ENCODE results near the gene ACAP3.
"Not testable (repeated sequence)": the region's sequence is repeated elsewhere in the genome, so short reads cannot be mapped to it uniquely, and the experiment has no call there.

Gene ACAP3

GRCh38 chr1:1260843-1261560, 46.7 kb downstream of the ACAP3 start:
- DNase-seq, result no peak

DNA sequence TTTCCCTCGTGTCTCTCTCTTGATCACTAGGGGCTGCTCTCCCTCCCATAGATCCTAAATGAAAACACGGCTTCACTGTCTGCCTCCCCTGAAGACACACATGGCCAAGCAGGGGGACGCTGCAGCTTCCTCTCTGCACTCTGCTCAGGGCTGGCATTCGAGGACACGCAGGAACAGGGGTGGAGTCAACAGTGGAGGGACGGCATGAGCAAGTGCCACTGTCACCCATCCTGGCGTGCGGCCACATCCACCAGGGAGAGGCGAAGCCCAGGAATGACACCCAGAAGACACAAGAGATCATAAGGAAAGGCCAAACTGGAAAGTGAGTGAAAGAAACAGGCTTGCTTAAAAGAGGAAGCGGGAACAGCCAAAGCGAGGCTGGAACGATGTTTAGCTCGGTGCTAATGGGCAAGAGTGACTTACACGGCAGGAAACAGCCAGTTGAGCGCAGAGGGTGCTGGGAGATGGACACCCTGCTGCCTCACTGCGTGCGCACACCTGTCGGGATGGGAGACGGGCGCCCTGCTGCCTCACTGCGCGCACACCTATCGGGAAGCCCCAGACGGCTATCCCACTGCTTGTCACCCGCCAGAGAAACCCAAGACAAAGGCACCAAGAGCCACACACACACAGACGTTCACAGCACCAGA, 47.7 kb downstream of the ACAP3 start:
- no peak for DNase-seq

- no peak for DNase-seq
Measured at GRCh38 chr1:1259540-1259939, 48.2 kb downstream of the ACAP3 start.

DNA sequence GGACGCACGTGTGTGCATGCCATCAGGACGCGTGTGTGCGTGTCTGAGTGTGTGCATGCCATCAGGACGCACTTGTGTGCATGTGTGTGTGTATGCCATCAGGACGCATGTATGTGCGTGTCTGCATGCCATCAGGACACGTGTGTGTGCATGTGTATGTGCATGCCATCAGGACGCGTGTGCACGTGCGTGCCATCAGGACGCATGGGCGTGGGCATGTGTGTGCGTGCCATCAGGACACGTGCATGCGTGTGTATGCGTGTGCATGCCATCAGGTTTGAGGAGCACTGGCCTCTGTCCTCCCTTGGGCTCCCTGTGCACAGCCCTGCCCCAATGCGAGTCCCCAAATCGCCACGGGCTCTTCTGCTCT, 48.6 kb downstream of the ACAP3 start:
- no peak for DNase-seq

DNA sequence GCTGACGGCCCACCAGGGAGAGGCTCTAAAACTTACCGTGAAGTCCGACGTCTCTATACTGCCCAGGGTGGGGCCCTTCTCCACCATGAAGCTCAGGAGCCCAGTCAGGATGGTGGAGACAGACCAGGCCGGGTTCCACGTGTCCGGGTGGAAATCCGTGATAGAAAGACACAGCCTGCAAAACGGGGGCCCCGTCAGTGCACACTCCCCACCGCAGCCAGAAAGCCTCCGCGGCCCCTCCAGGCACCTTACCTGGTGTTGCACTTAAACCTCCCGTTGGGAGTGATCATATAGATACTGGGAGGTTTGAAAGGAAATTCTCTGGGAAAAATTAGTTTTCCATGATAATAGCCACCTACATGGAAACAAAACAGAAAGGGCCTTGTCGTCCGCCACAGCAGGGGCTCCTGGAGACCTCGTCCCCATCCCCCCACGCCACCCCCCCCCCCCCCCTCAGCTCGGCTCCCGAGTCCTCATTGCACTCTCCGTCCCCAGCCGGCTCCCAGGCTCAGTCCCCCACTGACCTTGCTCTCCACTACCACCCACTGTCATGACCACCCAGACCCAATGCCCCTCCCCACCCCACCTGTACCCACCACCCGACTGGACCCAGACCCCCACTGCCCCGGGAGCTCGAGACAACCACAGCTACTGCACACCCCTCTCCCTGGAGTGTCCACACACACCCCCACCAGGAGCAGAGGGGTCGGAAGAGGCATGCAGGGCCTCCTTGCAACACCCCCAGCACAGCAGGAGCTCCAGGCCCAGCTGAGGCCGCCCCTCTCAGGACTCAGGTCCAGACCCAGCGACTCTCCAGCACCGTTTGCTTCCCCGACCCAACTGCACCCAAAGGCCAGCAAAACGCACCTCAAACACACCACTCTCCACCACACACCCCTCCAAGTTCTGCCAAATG, 50.5 kb downstream of the ACAP3 start:
- DNase-seq, result no peak

DNA sequence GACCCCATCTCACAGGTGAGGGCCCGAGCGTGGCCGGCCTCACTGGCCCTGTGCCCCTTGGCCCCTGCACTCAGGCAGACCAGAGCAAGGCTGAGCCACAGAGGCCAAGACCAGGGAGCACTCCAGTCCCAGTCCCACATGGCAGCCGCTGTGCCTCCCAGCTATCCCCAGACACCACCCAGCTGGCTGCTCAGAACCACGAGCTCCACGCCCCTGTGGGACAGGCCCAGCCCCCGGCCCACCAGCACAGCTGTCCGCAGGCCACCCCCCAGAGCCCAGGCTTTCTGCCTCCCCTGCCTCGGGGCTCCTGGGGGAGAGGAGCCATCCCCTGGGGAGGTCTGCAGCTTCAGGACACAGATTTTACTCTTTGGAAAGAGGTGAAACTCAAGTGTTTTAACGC, 52.1 kb downstream of the ACAP3 start:
- no peak for DNase-seq

DNA sequence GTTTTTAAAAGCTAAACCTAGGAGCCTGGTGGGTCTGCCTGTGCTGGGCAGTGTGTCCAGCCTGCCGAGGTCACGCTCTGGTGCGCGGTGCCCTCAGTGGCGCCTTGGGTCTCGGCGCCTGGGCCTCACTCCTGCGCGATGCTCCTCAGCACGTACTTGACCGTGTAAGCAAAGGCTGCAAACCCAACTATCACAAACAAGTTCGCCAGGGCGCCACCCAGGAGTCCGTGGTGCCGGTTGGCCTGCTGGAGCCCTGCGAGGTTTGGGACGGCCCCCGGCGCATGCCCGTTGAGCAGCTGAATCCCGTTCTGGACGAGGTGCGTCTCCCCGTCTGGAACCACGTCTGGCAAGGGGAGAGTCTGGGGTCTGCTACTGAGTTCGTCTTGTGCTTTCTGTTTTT, 52.7 kb downstream of the ACAP3 start:
- no peak for DNase-seq

DNA sequence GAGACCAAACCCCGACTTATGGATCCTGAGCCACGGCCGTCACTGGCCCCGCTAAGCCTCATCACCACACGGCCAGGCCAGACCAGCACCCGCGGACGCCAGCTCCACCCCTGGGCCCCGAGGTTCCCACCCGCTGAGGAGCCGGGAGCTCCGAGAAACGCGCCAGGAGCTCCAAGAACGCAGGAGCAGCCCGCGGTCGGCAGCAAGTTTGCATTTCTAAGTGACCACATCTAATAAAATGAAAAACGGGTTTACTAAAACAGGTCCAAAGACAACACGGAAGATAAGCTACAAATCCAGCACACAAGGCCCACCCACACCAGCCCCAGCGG, 53.1 kb downstream of the ACAP3 start:
- no peak for DNase-seq

GRCh38 chr1:1253972-1254666, 53.6 kb downstream of the ACAP3 start:
- DNase-seq, result no peak

GRCh38 chr1:1253314-1253713, 54.4 kb downstream of the ACAP3 start:
- DNase-seq, result no peak

GRCh38 chr1:1250786-1251284, 56.9 kb downstream of the ACAP3 start:
- DNase-seq, result peak; percentile 62

DNA sequence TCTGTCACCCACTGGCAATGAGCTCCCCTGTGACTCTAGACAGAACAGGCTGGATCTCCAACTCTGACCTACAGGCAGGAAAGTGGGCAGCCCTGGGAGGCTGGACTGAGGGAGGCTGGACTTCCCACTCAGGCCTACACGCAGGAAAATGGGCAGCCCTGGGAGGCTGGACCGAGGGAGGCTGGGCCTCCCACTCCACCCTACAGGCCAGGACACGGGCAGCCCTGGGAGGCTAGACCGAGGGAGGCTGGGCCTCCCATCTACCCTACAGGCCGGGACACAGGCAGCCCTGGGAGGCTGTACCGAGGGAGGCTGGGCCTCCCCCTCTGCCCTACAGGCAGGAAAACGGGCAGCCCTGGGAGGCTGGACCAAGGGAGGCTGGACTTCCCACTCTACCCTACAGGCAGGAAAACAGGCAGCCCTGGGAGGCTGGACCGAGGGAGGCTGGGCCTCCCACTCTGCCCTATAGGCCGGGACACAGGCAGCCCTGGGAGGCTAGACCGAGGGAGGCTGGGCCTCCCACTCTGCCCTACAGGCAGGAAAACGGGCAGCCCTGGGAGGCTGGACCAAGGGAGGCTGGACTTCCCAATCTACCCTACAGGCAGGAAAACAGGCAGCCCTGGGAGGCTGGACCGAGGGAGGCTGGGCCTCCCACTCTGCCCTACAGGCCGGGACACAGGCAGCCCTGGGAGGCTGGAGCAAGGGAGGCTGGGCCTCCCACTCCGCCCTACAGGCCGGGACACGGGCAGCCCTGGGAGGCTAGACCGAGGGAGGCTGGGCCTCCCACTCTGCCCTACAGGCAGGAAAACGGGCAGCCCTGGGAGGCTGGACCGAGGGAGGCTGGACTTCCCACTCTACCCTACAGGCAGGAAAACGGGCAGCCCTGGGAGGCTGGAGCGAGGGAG, 59.5 kb downstream of the ACAP3 start:
- DNase-seq, result not testable (repeated sequence)

GRCh38 chr1:1247341-1247913, 60.3 kb downstream of the ACAP3 start:
- no peak for DNase-seq

DNA sequence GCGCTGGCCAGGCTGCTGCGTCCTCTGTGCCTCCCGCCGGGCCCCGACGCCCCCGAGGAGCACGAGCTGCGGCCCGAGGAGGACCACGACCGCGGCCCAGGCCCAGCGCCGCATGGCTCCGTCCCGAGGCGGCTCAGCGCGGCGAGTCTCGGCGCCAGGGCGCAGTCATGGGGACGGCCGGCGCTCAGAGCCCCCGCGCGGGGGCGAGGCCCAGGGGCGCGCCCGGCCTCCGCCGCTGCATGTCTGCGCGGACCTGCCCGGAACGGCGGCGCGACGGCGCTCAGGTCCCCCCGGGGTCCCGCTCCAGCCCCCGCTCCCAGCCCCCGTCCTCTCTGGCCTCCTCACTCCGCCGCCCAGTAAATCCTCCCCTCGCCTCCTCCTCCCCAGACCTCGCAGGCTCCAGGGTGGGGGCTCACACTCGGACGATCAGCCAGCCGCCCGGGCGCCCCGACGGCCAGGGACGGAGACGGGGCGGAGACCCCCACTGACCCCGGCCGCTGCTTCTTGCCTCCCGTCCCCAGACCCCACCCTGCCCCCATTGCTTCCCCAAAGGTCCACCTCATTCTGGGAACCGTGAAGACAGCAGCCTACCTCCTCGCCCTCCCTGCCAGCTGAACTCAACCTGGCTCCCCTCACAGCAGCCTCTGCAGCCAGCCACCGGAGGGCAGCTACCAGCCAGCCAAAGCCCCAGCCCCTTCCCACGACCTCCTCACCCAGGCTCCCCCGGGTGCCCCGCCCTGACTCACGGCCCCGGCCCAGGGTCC, 61.0 kb downstream of the ACAP3 start, which contains the start of gene C1QTNF12:
C1QTNF12 (minus strand) TSS at position 146 of the 764 bp plus-strand sequence; CDS start at position 114, 32 bp downstream.
- no peak for DNase-seq

GRCh38 chr1:1245817-1246576, 61.7 kb downstream of the ACAP3 start:
- no peak for DNase-seq

- no peak for DNase-seq
Measured at GRCh38 chr1:1245178-1245816, 62.4 kb downstream of the ACAP3 start.

GRCh38 chr1:1244192-1244811, 63.4 kb downstream of the ACAP3 start:
- no peak for DNase-seq

DNA sequence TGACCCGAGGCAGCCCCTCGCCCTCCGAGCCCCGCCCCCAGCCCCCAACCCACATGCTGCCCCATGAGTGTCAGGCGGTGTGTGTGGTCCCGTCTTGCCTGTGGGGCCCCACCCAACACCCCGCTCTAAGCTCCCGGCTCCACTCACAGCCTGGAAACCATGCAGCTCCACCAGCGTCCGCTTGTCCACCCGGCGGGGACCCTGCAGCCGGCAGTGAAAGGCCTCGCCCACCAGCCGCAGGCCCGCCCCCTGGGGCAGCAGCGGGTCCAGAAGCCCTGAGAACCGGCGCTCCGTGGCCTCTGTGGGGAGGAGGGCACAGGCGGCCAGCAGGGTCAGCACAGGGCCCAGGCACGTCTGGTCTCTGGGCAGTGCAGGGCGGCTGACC, 63.9 kb downstream of the ACAP3 start:
- DNase-seq, result no peak

GRCh38 chr1:1243266-1243660, 64.5 kb downstream of the ACAP3 start:
- DNase-seq, result no peak

All from activated CD4-positive, alpha-beta T cell treated with anti-CD3 and anti-CD28 coated beads, Interleukin-2, amount 50 U/mL, for 1 hour (primary cell).